ENCODE measurements around the gene NMRK2.
"Not testable (repeated sequence)": the region's sequence is repeated elsewhere in the genome, so short reads cannot be mapped to it uniquely, and the experiment has no call there.

The NMRK2 gene

DNA sequence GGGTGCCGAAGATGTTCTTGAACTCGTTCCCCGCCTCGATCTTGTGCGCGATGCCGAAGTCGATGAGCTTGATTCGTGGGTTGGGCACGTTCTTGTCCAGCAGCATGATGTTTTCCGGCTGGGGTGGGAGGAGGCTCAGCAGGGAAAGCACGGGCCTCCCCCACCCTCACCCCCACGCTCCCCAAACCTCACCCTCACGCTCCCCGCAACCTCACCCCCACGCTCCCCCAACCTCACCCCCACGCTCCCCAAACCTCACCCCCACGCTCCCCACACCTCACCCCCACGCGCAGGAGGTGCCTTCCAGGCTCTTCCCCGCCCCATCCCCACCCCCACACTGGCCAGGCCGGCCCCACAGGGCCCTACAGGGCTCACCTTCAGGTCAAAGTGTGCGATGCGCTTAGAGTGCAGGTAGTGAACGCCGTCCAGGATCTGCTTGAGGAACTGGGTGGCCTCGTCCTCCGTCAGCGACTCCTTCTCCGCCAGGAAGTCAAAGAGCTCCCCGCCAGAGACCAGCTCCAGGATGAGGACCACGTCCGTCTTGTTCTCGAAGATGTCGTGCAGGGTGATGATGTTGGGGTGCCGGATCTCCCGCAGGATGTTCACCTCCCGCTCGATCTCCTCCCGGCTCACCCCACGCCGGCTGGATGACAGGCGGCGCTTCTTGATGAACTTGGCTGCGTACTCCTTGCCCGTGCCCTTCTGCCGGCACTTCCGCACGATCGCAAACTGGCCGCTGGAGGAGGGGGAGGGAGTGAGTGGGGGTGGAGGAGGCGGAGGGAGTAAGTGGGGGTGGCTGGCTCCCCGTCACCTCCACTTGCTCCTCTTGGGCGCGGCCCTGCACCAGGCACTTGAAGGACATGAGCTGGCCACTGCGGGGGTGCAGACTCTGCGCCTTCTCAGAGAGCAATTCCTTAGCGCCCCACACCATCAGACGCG is 31.7 kb downstream of the NMRK2 start:
- peaks cover 38% of the 10 kb centered on the region for H3K36me3 ChIP-seq (ENCODE audit: control insufficient read depth, insufficient read depth, low read length)
- no peaks in the 10 kb centered on the region for H3K9me3 ChIP-seq (ENCODE audit: control insufficient read depth, low read length)
- 95 to 96% methylated on average over 53 to 57 of the region's 60 CpGs for WGBS, 2 experiments
- no peak overlapping the region for H3K4me3 ChIP-seq (ENCODE audit: insufficient read depth, low read depth, low read length)
- no peak overlapping the region for H3K27ac ChIP-seq (ENCODE audit: insufficient read depth, low read depth, low read length, poor library complexity, severe bottlenecking)
- peaks cover 16% of the 10 kb centered on the region for H3K4me1 ChIP-seq (ENCODE audit: control insufficient read depth, insufficient read depth, low read length)
- no peaks in the 10 kb centered on the region for H3K27me3 ChIP-seq (ENCODE audit: control insufficient read depth, insufficient read depth, low read length, poor library complexity, severe bottlenecking)

DNA sequence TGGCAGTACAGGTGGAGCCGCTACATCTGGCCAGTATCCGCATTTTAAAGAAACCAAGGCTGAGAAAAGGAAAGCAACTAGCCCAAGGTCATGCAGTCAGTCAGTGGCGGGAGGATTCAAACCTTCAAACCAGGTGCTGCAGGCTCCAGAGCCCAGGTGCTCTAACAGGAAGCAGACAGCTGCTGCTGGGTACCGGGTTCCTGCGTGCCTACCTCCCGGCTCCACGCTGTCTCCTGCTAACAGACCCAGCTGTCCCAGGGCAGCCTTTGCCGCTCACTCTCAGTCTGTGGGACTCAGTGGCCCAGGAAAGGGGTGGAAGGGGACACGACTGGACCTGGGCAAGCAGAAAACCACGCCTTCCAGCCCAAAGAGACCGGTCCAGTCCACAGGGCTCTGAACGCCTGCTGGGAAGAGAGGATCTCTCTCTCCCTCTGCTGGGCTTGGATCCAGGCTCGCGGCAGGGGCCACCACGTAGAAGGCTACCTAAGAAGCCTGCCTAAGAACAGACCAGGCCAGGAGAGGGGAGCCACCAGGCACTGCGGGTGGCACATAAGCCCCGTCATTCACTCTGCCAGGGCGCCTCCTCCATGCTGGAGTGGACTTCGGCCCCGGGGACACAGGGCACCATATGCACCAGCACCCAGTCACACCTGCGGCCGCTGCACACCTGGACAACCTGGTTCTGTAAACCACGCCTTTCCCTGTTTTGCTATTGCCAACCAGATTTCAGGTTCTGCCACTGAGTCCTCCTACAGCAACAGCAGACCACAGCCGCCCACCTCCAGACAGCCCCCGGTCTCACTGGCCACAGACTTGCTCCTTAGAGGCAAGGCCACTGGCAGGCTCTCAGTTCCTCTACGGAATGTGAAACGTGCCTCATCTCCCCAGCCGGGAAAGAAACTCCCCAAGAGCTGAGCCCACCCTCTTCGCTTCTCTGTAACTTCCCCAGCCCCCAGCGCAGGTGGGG is 33.5 kb downstream of the NMRK2 start:
- Histone ChIP-seq H3K36me3 (ENCODE audit: control insufficient read depth, insufficient read depth, low read length) (peaks cover 32% of the 10 kb centered on the region), H3K4me1 (ENCODE audit: control insufficient read depth, insufficient read depth, low read length) (peaks cover 20% of the 10 kb centered on the region), H3K27me3 (ENCODE audit: control insufficient read depth, insufficient read depth, low read length, poor library complexity, severe bottlenecking) (no peaks in the 10 kb centered on the region), H3K9me3 (ENCODE audit: control insufficient read depth, low read length) (no peaks in the 10 kb centered on the region), H3K4me3 (ENCODE audit: insufficient read depth, low read depth, low read length) (no peak overlapping the region), H3K27ac (ENCODE audit: insufficient read depth, low read depth, low read length, poor library complexity, severe bottlenecking) (no peak overlapping the region)
- WGBS, 2 experiments: 87 to 88% methylated on average over 30 of the region's 30 CpGs

DNA sequence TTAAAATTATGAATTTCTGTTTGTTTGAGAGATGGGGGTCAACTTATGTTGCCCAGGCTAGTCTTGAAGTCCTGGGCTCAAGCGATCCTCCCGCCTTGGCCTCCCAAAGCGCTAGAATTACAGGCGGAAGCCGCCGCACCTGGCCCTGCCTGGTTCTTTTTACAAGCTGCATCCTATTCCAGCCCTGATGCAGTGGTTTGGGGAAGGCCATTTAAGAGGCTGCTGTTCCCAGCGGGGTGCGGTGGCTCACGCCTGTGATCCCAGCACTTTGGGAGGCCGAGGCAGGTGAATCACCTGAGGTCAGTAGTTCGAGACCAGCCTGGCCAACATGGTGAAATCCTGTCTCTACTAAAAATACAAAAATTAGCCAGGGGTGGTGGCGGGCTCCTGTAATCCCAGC is 35.1 kb downstream of the NMRK2 start:
- 88 to 90% methylated on average over 12 of the region's 12 CpGs for WGBS, 2 experiments
- Histone ChIP-seq H3K4me1 (ENCODE audit: control insufficient read depth, insufficient read depth, low read length) (peaks cover 20% of the 10 kb centered on the region), H3K36me3 (ENCODE audit: control insufficient read depth, insufficient read depth, low read length) (peaks cover 29% of the 10 kb centered on the region), H3K27ac (ENCODE audit: insufficient read depth, low read depth, low read length, poor library complexity, severe bottlenecking) (peak overlapping the region; percentile 91)
- not testable (repeated sequence) for H3K27me3 ChIP-seq (ENCODE audit: control insufficient read depth, insufficient read depth, low read length, poor library complexity, severe bottlenecking); H3K9me3 ChIP-seq (ENCODE audit: control insufficient read depth, low read length); H3K4me3 ChIP-seq (ENCODE audit: insufficient read depth, low read depth, low read length)

DNA sequence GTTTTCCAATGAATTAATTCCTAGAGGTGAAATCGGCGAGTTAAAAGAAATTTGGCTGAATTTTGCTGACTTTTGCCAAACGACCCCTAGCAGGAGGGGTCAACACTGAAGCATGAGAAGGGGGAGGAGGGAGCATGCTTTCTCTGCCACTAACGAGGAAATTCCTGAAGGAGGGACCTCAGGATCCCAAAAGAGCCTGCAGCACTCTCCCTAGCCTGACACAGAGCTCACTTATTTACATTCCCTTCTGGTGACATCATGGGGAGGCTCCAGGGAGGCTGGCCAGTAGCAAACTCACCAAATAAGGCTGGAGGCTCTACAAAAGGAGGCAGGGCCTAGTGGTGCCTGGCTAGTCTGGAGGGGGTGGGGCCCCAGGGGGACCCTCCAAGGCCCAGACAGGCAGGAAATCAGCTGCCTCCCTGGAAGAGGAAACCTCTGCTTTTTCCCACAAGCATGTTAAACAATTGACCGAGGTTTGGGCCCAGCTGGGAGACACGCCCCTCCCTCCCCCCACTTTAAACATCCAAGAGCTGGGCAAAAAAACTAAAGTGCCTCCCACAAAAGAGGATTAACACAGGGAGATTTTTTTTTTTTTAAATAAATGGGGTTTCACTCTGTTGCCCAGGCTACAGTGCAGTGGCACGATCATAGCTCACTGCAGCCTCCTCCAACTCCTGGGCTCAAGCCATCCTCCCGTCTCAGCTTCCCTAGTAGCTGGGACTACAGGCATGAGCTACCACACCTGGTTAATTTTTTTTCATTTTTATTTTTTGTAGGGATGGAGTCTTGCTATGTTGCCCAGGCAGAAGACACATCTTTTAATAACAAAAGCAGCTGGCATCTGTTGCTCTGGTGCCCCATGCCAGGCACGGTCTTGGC is 35.9 kb downstream of the NMRK2 start:
- H3K4me1 ChIP-seq (ENCODE audit: control insufficient read depth, insufficient read depth, low read length): peaks cover 20% of the 10 kb centered on the region
- peak overlapping the region; percentile 91 for H3K27ac ChIP-seq (ENCODE audit: insufficient read depth, low read depth, low read length, poor library complexity, severe bottlenecking)
- peaks cover 22% of the 10 kb centered on the region for H3K36me3 ChIP-seq (ENCODE audit: control insufficient read depth, insufficient read depth, low read length)
- no peaks in the 10 kb centered on the region for H3K27me3 ChIP-seq (ENCODE audit: control insufficient read depth, insufficient read depth, low read length, poor library complexity, severe bottlenecking)
- peak overlapping the region; percentile 80 for H3K4me3 ChIP-seq (ENCODE audit: insufficient read depth, low read depth, low read length)
- WGBS, 2 experiments: 26 to 30% methylated on average over 9 of the region's 9 CpGs
- no peaks in the 10 kb centered on the region for H3K9me3 ChIP-seq (ENCODE audit: control insufficient read depth, low read length)

DNA sequence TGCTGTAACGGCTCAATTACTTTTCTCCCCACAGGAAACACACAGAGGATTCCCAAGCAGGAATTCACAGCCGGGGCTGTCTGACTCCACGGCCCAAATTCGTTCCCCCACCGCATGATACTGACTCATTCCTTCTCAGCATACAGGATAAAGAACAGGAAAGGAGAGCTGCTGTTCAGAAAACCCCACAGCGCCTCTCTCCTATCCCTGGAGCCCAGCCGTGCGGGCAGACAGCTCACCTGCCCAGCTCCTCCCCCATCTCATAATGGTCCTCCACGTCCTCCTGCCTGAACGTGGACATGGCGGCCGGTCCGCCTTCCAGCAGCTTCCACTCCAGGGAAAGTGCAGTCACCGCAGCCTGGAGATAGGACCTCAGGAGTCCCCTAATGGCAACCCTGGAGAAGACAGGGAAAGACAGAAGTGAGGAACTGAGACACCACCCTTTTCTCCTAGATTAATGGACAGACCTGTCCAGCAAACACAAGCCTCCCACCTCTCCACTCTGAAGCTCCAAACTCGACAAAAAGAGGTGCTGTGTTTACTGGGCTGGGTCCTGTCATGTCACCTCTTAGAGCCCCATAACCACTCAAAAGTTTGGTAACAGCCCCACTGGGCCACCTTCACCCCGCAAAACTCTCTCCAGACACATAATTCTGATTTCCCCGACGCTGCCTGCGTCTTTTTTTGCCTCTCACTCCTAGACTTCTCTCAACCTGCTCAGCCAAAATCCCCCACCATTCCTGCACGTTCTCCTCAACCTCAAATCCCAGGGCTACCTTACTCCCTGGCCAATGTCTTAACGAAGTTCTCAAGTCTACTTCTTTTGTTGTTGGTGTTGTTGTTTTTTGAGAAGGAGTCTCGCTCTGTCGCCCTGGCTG is 36.8 kb downstream of the NMRK2 start:
- Histone ChIP-seq H3K4me3 (ENCODE audit: insufficient read depth, low read depth, low read length) (peak overlapping the region; percentile 80), H3K36me3 (ENCODE audit: control insufficient read depth, insufficient read depth, low read length) (peaks cover 13% of the 10 kb centered on the region), H3K27ac (ENCODE audit: insufficient read depth, low read depth, low read length, poor library complexity, severe bottlenecking) (peak overlapping the region; percentile 91), H3K27me3 (ENCODE audit: control insufficient read depth, insufficient read depth, low read length, poor library complexity, severe bottlenecking) (no peaks in the 10 kb centered on the region), H3K4me1 (ENCODE audit: control insufficient read depth, insufficient read depth, low read length) (peaks cover 20% of the 10 kb centered on the region), H3K9me3 (ENCODE audit: control insufficient read depth, low read length) (no peaks in the 10 kb centered on the region)
- 16 to 19% methylated on average over 23 of the region's 23 CpGs for WGBS, 2 experiments

DNA sequence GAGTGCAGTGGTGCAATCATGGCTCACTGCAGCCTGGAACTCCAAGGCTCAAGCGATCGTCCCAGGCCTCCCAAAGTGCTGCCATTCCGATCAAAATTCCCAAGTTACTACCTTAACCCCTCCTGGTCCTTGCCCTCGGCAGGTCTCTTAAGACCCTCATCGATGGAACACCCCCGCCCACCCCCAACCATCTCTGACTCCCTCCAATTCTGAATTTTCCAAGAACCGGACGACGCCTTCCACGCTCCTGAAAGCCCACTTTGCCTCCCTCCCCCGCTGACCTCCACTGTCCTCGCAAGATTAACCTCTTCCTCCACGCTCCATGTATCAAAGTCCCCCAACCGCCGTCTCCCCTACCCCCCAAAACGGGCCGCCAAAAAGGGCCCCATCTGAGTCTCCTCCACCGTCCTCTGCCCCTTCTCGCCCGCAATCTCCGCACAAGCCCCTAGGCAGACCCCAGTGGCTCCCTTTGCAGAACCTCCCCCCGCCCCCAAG is 37.5 kb downstream of the NMRK2 start:
- no peaks in the 10 kb centered on the region for H3K27me3 ChIP-seq (ENCODE audit: control insufficient read depth, insufficient read depth, low read length, poor library complexity, severe bottlenecking)
- H3K27ac ChIP-seq (ENCODE audit: insufficient read depth, low read depth, low read length, poor library complexity, severe bottlenecking): peak overlapping the region; percentile 56
- peaks cover 20% of the 10 kb centered on the region for H3K4me1 ChIP-seq (ENCODE audit: control insufficient read depth, insufficient read depth, low read length)
- H3K36me3 ChIP-seq (ENCODE audit: control insufficient read depth, insufficient read depth, low read length): peaks cover 10% of the 10 kb centered on the region
- 0% methylated on average over 21 of the region's 22 CpGs for WGBS, 2 experiments
- no peaks in the 10 kb centered on the region for H3K9me3 ChIP-seq (ENCODE audit: control insufficient read depth, low read length)
- H3K4me3 ChIP-seq (ENCODE audit: insufficient read depth, low read depth, low read length): peak overlapping the region; percentile 80

DNA sequence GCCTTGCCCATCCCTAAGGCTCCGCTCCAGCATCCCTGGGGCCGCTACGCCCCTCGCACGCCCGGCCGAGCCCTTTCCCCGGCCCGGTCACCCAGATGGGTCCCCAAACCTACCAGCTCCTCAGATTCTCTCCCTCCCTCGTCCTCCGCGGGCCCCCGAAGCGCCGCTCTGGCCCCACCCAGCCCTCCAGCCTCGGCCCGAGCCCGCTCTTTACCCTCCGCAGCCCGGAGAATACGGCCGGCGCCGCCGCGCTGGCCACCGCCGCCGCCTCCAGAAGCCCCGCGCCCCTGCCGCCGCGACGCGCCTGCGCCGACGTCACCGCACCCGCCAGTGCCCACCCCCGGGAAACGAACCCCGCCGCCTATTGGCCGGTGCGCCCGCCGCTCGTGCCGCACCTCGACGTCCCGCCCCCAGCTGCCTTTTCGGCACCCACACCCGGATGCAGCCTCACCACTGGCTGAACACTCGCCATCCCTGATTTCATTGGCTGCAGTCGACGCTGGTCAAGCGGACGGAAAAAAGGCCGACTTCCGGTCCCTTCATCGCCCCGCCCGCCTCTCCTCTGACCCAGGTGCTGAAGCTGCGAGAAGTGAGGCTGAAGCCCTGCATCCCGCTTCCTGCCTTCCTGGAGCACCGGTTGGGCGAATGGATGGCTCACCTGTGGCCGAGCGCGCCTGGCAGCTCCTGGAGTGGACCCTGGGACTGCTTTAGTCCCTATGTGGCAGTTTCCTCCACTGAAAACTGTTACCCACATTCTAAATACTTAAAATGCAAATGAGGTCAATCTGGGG is 38.1 kb downstream of the NMRK2 start, which contains the start of gene DAPK3:
Gene DAPK3, minus strand, starts transcription at position 292 of the 791 bp plus-strand sequence. CDS start 1,364 bp downstream, outside the sequence.
- 0 to 1% methylated on average over 73 of the region's 73 CpGs for WGBS, 2 experiments

DNA sequence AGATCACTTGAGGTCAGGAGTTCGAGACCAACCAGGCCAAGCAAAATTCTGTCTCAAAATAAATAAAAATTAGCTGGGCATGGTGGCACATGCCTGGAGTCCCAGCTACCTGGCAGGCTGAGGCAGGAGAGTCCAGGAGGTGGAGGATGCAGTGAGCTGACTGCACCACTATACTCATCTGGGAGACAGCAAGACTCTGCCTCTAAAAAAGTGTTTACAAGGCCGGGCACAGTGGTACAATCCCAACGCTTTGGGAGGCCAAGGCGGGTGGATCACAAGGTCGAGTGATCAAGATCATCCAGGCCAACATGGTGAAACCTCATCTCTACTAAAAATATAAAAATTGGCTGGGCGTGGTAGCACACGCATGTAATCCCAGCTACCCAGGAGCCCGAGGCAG is 42.3 kb downstream of the NMRK2 start:
- Histone ChIP-seq H3K27me3 (ENCODE audit: control insufficient read depth, insufficient read depth, low read length, poor library complexity, severe bottlenecking) (no peaks in the 10 kb centered on the region), H3K36me3 (ENCODE audit: control insufficient read depth, insufficient read depth, low read length) (peaks cover 41% of the 10 kb centered on the region)

More for the DNA sequence above, 38.1 kb downstream of the NMRK2 start, which contains the start of gene DAPK3:
- Histone ChIP-seq H3K9me3 (ENCODE audit: control insufficient read depth, low read length) (no peaks in the 10 kb centered on the region), H3K4me3 (ENCODE audit: insufficient read depth, low read depth, low read length) (peak within 1 kb of the TSS; percentile 80), H3K36me3 (ENCODE audit: control insufficient read depth, insufficient read depth, low read length) (peaks cover 8% of the 10 kb centered on the region), H3K4me1 (ENCODE audit: control insufficient read depth, insufficient read depth, low read length) (peaks cover 20% of the 10 kb centered on the region), H3K27ac (ENCODE audit: insufficient read depth, low read depth, low read length, poor library complexity, severe bottlenecking) (peak within 1 kb of the TSS; percentile 56), H3K27me3 (ENCODE audit: control insufficient read depth, insufficient read depth, low read length, poor library complexity, severe bottlenecking) (no peaks in the 10 kb centered on the region)

More for the DNA sequence above, 42.3 kb downstream of the NMRK2 start:
- Histone ChIP-seq H3K4me1 (ENCODE audit: control insufficient read depth, insufficient read depth, low read length) (no peaks in the 10 kb centered on the region), H3K9me3 (ENCODE audit: control insufficient read depth, low read length) (no peaks in the 10 kb centered on the region), H3K27ac (ENCODE audit: insufficient read depth, low read depth, low read length, poor library complexity, severe bottlenecking) (no peak overlapping the region), H3K4me3 (ENCODE audit: insufficient read depth, low read depth, low read length) (no peak overlapping the region)
- WGBS, 2 experiments: 90 to 98% methylated on average over 8 of the region's 8 CpGs
